ENCODE measurements around the gene XPA.
"Not testable (repeated sequence)": the region's sequence is repeated elsewhere in the genome, so short reads cannot be mapped to it uniquely, and the experiment has no call there.

XPA gene

GRCh38 chr9:97696803-97697601 lies at the start of gene XPA:
TSS of gene XPA (minus strand) at chr9:97697340. CDS start at chr9:97697292, 48 bp downstream.
- DNase-seq (ENCODE audit: low read depth in 2 of 2) = peak; percentile 92

- DNase-seq (ENCODE audit: low read depth in 2 of 2) = no peak
Measured at GRCh38 chr9:97744710-97745708, 47.9 kb upstream of the XPA start.

- not testable (repeated sequence) for DNase-seq (ENCODE audit: low read depth in 2 of 2)
Measured at GRCh38 chr9:97744025-97744424, 46.9 kb upstream of the XPA start.

- DNase-seq (ENCODE audit: low read depth in 2 of 2) = no peak
Measured at GRCh38 chr9:97742545-97742944, 45.4 kb upstream of the XPA start.

- DNase-seq (ENCODE audit: low read depth in 2 of 2) = no peak
Measured at GRCh38 chr9:97741947-97742346, 44.8 kb upstream of the XPA start.

- DNase-seq (ENCODE audit: low read depth in 2 of 2) = peak in 1 of 2 donors; percentile 10
Measured at GRCh38 chr9:97740848-97741821, 44.0 kb upstream of the XPA start.

- no peak for DNase-seq (ENCODE audit: low read depth in 2 of 2)
Measured at GRCh38 chr9:97737429-97737828, 40.3 kb upstream of the XPA start.

GRCh38 chr9:97735070-97735600 lies 38.0 kb upstream of the XPA start:
- DNase-seq (ENCODE audit: low read depth in 2 of 2) = no peak

- no peak for DNase-seq (ENCODE audit: low read depth in 2 of 2)
Measured at GRCh38 chr9:97726716-97727115, 29.6 kb upstream of the XPA start.

- DNase-seq (ENCODE audit: low read depth in 2 of 2) = no peak
Measured at GRCh38 chr9:97723819-97724218, 26.7 kb upstream of the XPA start.

GRCh38 chr9:97722331-97722730 lies 25.2 kb upstream of the XPA start:
- DNase-seq (ENCODE audit: low read depth in 2 of 2) = no peak

- DNase-seq (ENCODE audit: low read depth in 2 of 2) = no peak
Measured at GRCh38 chr9:97721396-97721795, 24.3 kb upstream of the XPA start.

- DNase-seq (ENCODE audit: low read depth in 2 of 2) = no peak
Measured at GRCh38 chr9:97717866-97718265, 20.7 kb upstream of the XPA start.

- DNase-seq (ENCODE audit: low read depth in 2 of 2) = no peak
Measured at GRCh38 chr9:97714435-97714834, 17.3 kb upstream of the XPA start.

GRCh38 chr9:97711223-97711626 lies 14.1 kb upstream of the XPA start:
- no peak for DNase-seq (ENCODE audit: low read depth in 2 of 2)

GRCh38 chr9:97710356-97711222 lies 13.4 kb upstream of the XPA start:
- DNase-seq (ENCODE audit: low read depth in 2 of 2) = no peak

GRCh38 chr9:97706246-97706645 lies 9.1 kb upstream of the XPA start:
- DNase-seq (ENCODE audit: low read depth in 2 of 2) = no peak

GRCh38 chr9:97705354-97705950 lies 8.3 kb upstream of the XPA start:
- DNase-seq (ENCODE audit: low read depth in 2 of 2) = no peak

GRCh38 chr9:97704851-97705250 lies 7.7 kb upstream of the XPA start:
- DNase-seq (ENCODE audit: low read depth in 2 of 2) = no peak

GRCh38 chr9:97704345-97704677 lies 7.2 kb upstream of the XPA start:
- DNase-seq (ENCODE audit: low read depth in 2 of 2) = no peak

Measured in stimulated activated CD4-positive, alpha-beta T cell treated with anti-CD3 and anti-CD28 coated beads, Interleukin-1b, Interleukin-23, amount 100 ng/mL, for 1 hour (primary cell).